HG03280 (cell line): ENCODE measurements around the gene TMBIM4.

Experiments
- ATAC-seq: cut with Tn5 transposase; IDR thresholded peaks from one replicate; pipeline ENCODE4 v1.9.1; 2021; ENCODE audit warnings: mild to moderate bottlenecking, moderate library complexity; ENCODE audit not compliant: unreplicated experiment

The TMBIM4 gene

DNA sequence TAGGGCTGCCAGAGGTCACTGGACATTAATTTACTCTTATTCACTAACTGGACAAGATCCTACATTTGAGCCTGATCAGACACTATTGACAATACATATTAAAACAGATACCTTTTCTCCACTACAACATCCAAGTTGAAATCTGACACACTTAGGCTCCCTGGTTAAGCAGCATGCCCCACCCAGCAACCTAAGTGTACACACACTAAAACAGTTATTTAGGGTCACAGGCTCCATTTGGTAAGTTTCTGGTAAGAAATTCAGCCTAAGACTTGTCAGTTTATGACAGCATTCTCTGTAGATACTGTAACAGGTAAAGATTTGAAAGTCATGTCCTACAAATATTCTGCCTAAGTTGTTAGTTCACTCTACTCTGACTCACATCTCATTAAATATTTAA, 27.0 kb downstream of the TMBIM4 start:
- ATAC-seq: no peak

DNA sequence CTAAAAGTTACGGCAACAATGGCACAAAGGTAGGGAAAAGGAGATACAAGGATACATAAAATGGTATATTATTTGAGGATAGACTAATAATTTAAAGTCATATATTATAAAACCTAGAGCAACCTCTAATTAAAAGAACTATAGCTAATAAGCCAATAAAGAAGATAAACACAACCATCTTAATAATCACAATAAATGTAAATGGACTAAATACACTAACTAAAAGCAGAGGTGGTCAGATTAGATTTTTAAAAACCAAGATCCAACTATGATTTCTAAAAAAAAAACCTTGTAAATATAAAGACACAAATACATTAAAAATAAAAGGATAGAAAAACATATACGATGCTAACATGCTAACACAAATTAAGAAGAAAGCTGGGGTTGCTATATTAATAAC, 28.5 kb downstream of the TMBIM4 start:
- ATAC-seq: no peak

DNA sequence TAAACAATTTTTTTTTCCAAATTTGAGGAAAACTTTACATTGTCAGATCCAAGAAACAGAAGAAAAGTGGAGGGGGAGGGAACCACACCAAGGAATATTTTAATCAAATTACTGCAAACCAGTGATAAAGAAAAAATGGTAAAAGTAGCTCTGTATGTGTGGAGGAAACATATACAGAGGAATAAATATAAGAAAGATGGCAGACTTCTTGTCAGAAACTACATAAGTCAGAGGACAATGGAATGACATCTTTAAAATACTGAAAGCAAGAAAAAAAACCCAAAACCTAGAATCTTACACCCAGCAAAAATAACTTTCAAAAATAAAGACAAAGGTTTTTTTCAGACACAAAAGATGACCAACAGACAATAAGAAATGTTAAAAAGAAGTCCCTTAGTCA, 29.1 kb downstream of the TMBIM4 start:
- ATAC-seq: no peak

DNA sequence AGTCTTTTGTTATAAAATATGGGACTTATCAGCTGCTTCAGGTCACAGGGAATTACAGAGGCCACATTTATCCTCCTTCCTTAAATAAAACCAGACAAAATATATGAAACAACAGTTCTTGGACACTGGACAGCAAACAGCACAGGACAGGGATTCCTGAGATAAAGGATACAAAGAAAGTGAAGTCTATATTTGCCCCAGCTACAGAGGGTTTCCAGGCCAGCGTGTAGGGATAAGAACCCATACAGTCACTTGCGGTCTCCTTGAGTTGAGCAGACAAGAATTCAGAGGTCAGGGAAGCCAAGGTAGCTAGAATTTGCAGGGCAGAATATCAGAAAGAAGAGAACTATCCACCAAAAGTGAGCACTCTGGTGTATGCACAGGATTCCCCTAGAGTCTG, 30.5 kb downstream of the TMBIM4 start:
- no peak for ATAC-seq

DNA sequence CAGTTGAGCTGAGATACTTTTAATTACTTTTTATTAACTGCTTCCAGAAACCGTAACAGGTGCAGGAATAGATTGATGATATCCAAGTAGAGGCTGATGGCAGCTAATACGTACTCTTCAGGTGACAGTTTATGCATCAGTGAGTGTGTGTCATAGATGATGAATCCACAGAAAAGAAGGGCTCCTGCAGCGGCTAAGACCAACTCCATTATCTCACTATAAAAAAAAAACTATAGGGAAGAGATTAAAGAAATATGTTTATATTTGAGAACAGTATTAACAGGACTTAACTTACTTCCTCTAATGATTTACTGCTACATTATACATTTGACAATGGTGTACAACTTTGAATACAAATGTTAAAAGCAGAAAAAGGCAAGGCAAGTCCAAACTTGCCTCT, 31.9 kb downstream of the TMBIM4 start:
- no peak for ATAC-seq

DNA sequence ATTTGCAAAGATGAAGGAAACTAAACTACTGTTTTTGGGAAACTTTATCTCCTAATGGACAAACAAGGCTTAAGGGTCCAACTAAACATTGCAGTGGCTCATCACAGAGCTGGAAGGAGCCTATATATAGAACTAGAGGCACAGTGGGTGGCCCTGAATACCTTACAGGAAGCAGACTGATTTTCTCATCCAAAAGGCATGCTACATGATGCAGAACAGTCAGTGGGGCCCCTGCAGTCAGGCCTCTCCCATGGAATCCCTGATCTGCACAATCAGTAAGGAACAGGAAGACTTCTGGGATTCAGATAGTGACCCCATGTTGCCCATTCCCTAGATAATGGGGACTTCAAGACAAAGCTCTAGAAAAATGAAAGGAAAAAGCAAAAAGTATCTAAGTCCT, 37.4 kb downstream of the TMBIM4 start:
- ATAC-seq: no peak

DNA sequence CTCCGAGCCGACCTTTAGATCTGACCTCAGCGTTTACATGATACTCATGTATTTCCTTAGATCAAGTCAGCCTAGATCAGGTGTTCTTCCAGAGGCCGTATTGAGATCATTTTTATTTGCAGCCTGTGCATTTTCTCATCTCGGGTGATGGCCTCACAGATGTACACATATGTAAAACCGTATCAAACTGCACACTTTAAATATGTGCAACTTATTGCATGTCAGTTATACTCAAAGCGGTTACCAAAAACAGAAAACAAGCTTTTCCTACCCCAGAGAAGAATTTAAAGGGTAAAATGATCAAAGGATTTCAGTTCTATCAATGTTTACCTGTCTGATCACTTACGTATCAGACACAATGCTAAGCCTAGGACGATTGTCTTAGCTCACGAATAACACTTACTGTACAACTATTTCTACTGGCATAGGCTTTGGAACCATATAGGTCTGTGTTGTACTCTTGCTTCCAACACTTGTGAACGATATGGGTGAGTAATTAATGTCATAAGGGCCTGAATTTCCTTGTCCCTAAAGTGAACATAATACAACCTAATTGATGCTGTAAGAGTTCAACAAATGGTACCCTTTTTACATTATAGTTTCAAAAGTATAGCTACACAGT, 38.6 kb downstream of the TMBIM4 start:
- ATAC-seq: no peak

DNA sequence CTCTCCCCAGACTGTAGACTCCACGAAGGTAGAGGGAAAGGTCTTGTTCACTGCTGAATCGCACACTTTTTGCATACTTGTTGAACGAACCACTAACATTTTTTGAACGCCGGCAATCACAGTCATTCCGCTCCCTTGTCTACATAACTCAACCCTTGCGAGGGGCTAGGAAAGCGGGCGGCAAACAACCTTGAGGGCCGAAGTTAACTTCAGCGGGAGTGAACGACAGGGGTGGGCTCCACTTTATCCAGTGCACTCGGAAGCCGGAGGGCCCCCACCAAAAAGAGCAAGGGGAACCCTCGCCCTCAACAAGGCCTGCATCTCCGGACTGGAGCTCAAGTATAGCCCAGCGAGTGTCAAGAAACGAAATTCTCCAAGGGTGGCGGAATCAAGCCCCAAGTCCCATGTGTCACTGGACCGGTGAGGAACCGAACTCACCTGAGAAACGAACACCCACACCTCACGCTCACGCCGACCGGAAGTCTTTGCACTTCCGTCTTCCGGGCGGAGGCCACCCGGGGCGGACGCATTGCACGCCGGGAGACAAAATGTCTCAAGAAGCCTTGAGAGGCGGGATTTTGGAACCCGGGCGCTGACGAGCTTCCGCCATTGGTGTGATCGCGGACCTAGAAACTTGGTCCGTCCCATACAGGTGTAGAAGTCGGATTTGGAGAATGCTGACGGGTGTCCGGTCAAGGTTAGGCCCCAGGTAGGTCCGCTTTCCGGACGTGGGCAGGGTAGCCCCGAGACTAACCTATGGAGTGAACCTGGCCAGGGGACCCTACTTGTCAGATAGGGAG, 39.3 kb downstream of the TMBIM4 start, which contains the start of gene LLPH:
LLPH (minus strand) TSS at position 484 of the 800 bp plus-strand sequence. CDS start 1,644 bp downstream, outside the sequence.
- peak; percentile 99 for ATAC-seq

DNA sequence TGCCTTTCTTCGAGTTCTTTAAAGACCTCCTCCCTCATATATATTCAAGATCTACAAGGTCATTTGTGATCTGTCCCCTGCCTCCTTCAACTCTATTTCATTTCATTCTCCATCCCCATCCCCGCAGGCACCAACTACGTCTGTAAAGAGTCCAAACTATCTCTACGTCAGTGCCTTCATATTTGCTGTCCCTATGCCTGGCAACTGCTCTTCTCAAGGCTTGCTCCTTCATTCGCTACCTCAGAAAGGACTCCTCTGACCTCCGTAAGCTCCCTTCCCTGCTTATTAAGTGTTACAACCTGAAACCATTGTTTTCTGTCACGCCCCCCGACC, 39.9 kb downstream of the TMBIM4 start:
- ATAC-seq: peak; percentile 3

DNA sequence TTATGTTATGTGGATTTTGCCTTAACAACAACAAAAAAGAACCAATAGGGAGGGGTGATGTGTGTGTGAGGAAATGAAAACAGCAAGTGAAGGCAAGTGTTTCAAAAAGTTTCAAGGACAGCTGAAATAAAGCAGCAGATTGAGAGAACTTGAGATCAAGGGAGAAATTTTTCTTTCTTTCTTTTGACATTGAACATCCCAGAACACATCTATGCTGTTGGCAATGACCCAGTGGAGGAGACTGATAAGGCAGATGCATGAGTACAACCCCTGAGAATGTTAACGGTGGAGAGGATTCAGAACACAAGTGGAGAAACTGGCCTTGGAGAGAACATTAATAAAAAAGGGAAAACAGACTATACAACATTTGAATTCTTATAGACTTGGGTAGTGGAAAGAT, 42.1 kb downstream of the TMBIM4 start:
- ATAC-seq: no peak

DNA sequence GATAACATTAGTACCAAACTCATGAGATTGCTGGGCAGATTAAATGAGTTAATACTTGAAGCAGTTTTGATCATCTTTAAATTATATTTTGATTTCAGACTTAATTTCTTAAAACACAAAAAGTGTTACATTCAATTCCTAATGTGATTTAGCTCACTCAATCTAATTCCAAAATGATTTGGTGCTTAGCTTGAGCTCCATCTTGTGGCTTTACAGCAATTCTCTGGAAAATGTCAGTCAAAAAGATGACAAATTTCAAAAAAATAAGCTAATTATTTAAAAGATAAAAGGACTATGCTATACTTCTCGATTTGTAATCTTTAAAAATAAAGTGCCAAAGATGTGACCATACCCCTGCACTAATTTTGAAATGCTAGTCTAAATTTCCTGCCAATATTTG, 49.3 kb downstream of the TMBIM4 start:
- ATAC-seq: no peak

DNA sequence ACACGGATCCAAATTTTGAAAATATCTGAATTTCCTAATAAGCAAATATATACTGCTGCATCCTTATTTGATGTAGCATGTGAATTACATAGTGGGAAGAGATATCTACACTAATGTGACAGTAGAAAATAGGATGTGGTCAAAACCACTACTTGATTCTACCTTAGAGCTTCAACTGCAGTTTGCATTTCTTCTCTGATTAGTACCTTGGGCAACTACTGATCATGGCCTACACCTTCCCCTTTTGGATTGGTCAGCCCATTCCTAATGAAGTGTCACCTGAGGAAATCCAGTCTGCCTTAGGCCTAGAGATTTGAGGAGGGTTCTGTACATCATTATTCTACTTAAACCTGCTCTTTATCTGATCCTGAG, 49.9 kb downstream of the TMBIM4 start:
- no peak for ATAC-seq

DNA sequence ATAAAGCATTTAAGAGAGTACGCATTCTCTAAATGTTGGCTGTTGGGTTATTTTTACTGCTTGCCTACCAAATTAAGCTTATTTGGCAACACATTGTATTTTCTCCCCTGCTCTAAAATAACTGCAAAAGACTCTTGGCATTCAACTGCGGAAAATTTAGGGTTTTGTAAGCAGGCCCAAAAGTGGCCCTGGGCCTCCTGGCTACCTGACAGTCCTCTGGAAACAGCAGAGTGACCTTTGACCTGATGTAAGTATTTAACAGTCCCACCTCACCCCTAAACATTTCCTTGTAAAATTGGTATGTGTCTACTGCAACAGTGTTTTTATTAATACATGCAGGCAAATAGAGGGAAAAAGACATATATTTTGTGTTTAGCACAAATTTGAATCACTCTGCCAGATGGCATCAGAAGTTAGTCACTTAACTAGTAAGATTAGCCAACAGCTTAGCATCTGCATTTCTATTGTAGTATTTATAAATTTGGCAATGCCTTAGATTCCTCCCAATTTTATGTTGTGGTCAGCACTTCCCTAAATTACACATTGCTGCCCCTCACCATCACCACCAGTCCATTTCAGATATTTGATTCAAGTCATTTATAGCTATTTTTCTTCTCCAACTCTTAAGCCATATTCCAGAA, 50.4 kb downstream of the TMBIM4 start:
- no peak for ATAC-seq

DNA sequence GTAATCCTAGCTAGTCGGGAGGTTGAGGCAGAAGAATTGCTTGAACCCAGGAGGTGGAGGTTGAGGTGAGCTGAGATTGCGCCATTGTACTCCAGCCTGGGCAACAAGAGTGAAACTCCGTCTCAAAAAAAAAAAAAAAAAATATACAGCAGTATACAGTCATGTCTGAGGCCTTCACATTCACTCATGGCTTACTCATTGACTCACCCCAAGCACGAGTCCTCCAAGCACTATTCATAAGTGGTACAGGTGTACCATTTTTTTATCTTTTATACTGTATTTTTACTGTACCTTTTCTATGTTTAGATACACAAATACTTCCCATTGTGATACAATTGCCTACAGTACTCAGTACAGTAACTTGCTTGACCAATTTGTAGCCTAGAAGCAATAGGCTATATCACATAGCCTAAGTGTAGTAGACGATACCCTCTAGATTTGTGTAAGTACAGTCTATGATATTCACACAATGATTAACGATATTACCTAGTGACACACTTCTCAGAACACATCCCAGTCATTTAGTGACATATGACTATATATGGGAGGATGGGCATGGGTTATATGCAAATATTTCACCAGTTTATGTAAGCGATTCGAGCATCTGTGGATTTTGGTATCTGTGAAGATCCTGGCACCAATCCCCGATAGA, 51.4 kb downstream of the TMBIM4 start:
- ATAC-seq: no peak

DNA sequence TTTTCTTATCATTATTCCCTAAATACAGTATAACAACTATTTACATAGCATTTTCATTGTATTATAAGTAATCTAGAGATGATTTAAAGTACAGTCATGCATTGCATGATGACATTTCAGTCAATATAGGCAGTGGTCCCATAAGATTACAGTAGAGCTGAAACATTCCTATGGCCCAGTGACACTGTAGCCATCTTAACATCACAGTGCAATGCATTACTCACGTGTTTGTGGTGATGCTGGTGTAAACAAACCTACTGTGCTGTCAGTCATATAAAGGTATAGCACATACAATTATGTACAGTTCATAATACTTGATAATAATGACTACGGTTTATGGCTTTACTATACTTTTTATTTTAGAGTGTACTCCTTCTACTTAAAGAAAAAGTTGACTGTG, 52.6 kb downstream of the TMBIM4 start:
- no peak for ATAC-seq

DNA sequence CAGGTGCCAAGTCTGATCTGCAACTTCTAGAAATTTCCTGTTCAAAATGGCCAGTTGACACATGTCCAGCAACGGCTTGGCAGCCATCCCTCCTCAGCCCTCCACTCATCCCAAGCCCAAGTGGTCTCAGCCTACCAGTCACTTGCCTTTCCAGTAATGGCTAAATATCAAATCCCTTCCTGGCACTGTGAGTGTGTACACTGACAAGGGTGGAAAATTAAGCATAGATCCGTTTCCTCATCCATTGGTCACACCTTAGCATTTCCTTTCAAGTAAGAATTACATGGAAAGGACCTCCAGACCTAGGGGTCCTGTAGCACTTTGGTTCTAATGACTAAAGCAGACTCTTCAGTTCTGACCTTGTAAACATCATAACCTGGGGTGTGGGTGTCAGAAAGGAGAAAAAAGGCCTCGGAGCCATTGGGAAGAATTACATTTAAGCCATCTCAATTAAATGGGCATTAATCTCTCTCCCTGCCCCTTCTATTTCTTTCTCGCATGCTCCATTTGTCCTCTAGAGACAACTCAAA, 54.7 kb downstream of the TMBIM4 start:
- no peak for ATAC-seq

DNA sequence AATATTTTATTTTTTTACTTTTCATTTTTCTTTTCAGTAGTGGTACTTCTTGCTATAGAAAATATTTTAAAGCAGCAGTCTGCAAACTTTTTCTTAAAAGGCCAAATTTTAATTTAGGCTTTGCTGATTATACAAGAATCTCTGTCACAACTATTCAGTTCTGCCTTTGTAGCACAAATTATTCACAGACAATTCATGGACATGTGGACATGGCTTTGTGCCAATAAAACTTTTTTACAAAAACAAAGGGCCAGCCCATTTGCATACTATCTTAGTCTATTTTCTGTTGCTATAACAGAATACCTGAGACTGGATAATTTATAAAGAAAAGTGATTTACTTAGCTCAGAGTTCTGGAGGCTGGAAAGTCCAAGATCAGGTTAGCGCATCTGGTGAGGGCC, 56.3 kb downstream of the TMBIM4 start:
- no peak for ATAC-seq

DNA sequence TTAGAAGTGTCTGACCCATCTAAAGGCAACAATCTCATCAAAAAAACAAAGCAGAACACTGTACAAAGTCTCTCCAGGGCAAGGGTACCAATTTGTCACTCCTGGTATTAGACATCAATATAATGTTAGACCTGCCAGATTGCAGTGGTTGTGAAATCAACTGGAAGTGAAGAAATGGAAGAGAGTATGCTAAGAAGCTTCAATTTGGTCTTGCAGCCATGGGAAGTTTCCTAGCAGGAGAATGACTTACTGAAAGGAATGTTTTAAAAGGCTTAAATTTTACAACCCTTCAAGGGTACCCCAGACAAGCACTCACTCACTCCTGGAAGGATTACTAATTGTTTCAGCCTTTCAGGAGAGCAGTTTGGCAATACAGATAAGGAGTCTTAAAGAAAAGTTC, 58.2 kb downstream of the TMBIM4 start:
- no peak for ATAC-seq

DNA sequence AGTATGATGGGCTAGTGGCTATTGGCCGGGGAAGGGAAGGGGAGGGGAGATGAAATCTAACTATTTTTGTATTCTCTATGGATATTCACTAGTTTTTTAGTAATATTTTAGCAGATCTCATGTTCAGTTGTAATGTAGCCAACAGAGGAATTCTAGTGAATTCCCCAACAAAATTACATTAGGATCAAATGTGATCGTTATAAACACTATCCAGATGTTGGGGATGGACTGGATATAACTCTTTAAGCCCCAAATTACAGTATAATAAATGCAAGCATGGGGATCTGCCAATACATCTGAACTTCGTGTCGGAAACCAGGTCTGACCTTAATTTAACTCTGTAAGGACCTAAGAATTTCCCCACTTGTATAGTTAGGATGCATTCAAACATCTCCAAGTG, 60.7 kb downstream of the TMBIM4 start:
- ATAC-seq: no peak

DNA sequence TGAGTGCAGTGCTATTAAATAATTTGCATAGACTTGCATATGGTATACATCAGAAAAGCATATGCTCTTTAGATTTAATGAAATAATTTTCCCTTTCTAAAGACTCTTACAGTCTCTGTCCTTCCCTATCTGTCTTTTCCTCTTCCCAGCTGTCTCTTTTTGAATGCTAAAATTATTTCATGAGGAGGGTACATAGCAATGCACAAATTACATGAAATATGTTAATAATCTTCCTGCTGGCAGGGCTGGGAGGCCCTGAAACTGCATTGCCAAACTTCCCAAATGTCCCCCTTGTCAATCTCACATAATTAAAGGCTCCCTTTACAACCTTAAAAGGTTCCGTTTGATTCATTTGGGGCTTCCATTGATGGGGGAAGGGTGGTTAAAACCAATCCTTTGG, 61.4 kb downstream of the TMBIM4 start:
- no peak for ATAC-seq

DNA sequence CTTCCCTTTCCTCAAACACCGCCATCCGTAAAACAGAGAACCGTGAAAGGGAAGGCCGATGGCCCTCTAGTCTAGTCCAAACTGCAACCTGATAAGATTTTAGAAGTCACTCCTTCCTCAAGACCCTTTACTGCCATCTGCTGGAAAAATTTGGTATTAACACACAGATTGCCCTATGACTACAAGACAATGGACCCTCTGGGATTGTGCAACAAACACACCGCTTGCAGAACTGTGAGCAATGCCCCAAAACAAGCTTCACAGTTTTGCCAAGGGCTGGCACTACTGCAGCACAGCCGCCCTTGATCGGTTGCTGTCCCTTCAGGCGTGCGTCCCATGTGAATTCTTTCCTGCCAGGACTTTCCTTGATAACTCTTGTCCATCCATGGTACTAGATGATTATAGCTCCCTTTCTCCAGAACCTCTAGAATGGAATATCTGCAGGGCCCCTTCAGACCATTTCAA, 62.3 kb downstream of the TMBIM4 start:
- ATAC-seq: peak; percentile 90
